Measurements from ENCODE around the gene TM9SF1.

DNA sequence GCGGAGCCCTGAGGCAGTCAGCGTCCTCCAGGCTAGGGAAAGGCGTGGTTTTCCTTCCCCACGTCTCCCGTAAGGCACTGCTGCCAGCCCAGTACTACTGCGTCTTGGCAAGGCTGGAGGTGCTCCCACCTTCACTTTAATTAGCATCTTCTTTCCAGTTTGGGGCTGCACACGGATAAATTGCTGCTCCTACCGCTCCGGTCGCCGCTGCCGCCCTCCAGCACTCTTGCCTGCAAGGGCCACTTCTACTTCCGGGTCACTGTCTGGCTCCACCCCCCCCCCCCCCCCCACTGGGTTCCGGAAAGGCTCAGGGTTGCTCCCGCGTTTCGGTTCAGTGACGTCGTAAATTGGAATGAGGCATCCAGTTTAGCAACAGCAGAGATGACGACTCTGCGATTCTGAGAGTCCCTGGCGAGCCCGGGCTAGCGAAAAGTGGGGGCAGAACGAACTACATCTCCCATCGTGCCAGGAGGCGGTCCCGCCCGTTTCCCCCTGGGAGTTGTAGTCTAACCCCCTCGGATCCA is 36.9 kb upstream of the TM9SF1 start, which contains the start of gene NEDD8:
- no peak for TF ChIP-seq EZH2 (IDR thresholded peaks at IDR 0.05; ENCODE audit: borderline replicate concordance, insufficient read depth, low read depth, low read length, poor library complexity, severe bottlenecking)
- TF ChIP-seq, protein P1, sequence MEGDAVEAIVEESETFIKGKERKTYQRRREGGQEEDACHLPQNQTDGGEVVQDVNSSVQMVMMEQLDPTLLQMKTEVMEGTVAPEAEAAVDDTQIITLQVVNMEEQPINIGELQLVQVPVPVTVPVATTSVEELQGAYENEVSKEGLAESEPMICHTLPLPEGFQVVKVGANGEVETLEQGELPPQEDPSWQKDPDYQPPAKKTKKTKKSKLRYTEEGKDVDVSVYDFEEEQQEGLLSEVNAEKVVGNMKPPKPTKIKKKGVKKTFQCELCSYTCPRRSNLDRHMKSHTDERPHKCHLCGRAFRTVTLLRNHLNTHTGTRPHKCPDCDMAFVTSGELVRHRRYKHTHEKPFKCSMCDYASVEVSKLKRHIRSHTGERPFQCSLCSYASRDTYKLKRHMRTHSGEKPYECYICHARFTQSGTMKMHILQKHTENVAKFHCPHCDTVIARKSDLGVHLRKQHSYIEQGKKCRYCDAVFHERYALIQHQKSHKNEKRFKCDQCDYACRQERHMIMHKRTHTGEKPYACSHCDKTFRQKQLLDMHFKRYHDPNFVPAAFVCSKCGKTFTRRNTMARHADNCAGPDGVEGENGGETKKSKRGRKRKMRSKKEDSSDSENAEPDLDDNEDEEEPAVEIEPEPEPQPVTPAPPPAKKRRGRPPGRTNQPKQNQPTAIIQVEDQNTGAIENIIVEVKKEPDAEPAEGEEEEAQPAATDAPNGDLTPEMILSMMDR (IDR thresholded peaks at IDR 0.05), result no peak
